ENCODE data around the gene APOBEC3G. TPM values are rescaled to one million over a fixed set of nuclear protein-coding genes. Genes with fewer than 3 reads are reported as not detected.
"Not testable (repeated sequence)": the region's sequence is repeated elsewhere in the genome, so short reads cannot be mapped to it uniquely, and the experiment has no call there.

APOBEC3G gene
- polyA plus RNA-seq (2012; ENCODE audit: missing spikeins): 90.5 TPM

GRCh38 chr22:39077026-39077840, at the start of gene APOBEC3G:
Gene APOBEC3G (plus strand): TSS chr22:39077275. CDS start chr22:39077362, 87 bp downstream.
- TF ChIP-seq POLR2A (IDR thresholded peaks at IDR 0.05; ENCODE audit: low read depth, low read length): peak; percentile 47; the same call in 1 of the 2 replicates
- FAIRE-seq; DNase-seq (ENCODE audit: insufficient read length): not testable (repeated sequence)

GRCh38 chr22:39027717-39028116, 49.4 kb upstream of the APOBEC3G start:
- TF ChIP-seq POLR2A (IDR thresholded peaks at IDR 0.05; ENCODE audit: low read depth, low read length): no peak
- TF ChIP-seq POLR2AphosphoS5 (IDR thresholded peaks at IDR 0.05; ENCODE audit: low read depth, low read length): no peak
- TF ChIP-seq TAF1 (IDR thresholded peaks at IDR 0.05; ENCODE audit: borderline replicate concordance, low read depth, low read length): no peak
- FAIRE-seq (no peak), DNase-seq (ENCODE audit: insufficient read length) (no peak)

- FAIRE-seq (no peak), DNase-seq (ENCODE audit: insufficient read length) (no peak)
- TF ChIP-seq TAF1 (IDR thresholded peaks at IDR 0.05; ENCODE audit: borderline replicate concordance, low read depth, low read length) (no peak), POLR2A (IDR thresholded peaks at IDR 0.05; ENCODE audit: low read depth, low read length) (no peak), POLR2AphosphoS5 (IDR thresholded peaks at IDR 0.05; ENCODE audit: low read depth, low read length) (no peak)
Observed at GRCh38 chr22:39028281-39028680, 48.8 kb upstream of the APOBEC3G start.

- no peak for DNase-seq (ENCODE audit: insufficient read length)
- TF ChIP-seq POLR2AphosphoS5 (IDR thresholded peaks at IDR 0.05; ENCODE audit: low read depth, low read length) (no peak), TAF1 (IDR thresholded peaks at IDR 0.05; ENCODE audit: borderline replicate concordance, low read depth, low read length) (no peak), POLR2A (IDR thresholded peaks at IDR 0.05; ENCODE audit: low read depth, low read length) (no peak)
- no peak for FAIRE-seq
Observed at GRCh38 chr22:39029227-39029626, 47.8 kb upstream of the APOBEC3G start.

- FAIRE-seq: no peak
- no peak for TF ChIP-seq TAF1 (IDR thresholded peaks at IDR 0.05; ENCODE audit: borderline replicate concordance, low read depth, low read length)
- no peak for TF ChIP-seq POLR2A (IDR thresholded peaks at IDR 0.05; ENCODE audit: low read depth, low read length)
- TF ChIP-seq POLR2AphosphoS5 (IDR thresholded peaks at IDR 0.05; ENCODE audit: low read depth, low read length): no peak
- no peak for DNase-seq (ENCODE audit: insufficient read length)
Observed at GRCh38 chr22:39030705-39031104, 46.4 kb upstream of the APOBEC3G start.

- FAIRE-seq; DNase-seq (ENCODE audit: insufficient read length): not testable (repeated sequence)
Observed at GRCh38 chr22:39031434-39032295, 45.4 kb upstream of the APOBEC3G start.

GRCh38 chr22:39037071-39037470, 40.0 kb upstream of the APOBEC3G start:
- not testable (repeated sequence) for DNase-seq (ENCODE audit: insufficient read length); FAIRE-seq

GRCh38 chr22:39039306-39040126, 37.6 kb upstream of the APOBEC3G start:
- DNase-seq (ENCODE audit: insufficient read length) (no peak), FAIRE-seq (no peak)
- TF ChIP-seq TAF1 (IDR thresholded peaks at IDR 0.05; ENCODE audit: borderline replicate concordance, low read depth, low read length): no peak
- TF ChIP-seq POLR2A (IDR thresholded peaks at IDR 0.05; ENCODE audit: low read depth, low read length): no peak
- TF ChIP-seq POLR2AphosphoS5 (IDR thresholded peaks at IDR 0.05; ENCODE audit: low read depth, low read length): no peak

DNA sequence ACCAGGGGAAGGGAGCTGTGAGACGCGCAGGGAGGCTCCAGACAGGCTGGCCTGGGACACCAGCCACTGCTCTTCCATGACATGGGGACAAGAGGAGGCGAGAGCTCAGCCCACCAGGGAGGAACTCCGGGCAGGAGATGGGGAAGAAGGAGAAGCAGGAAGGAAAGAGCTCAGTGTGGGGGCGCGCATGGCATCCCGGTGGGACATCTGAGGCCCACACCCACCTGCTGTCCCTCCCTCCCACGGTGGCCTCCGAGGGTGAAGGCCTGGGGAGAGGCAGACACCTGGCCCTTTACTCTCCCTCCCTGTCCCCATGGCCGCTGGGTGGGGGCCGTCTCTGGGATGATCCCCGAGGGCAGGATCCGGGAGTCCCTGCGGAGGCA, 36.9 kb upstream of the APOBEC3G start:
- not testable (repeated sequence) for FAIRE-seq; DNase-seq (ENCODE audit: insufficient read length)

- DNase-seq (ENCODE audit: insufficient read length): not testable (repeated sequence)
- FAIRE-seq: peak; percentile 87
- TF ChIP-seq POLR2A (IDR thresholded peaks at IDR 0.05; ENCODE audit: low read depth, low read length): 0 out of 2 replicates have a peak, but pooled peaks have one; percentile 40
Observed at GRCh38 chr22:39040538-39041296, 36.4 kb upstream of the APOBEC3G start, which contains the start of gene APOBEC3F. Gene APOBEC3F (plus strand): TSS chr22:39040864. CDS start chr22:39040961, 97 bp downstream.

- DNase-seq (ENCODE audit: insufficient read length) (no peak), FAIRE-seq (no peak)
- TF ChIP-seq TAF1 (IDR thresholded peaks at IDR 0.05; ENCODE audit: borderline replicate concordance, low read depth, low read length) (no peak), POLR2A (IDR thresholded peaks at IDR 0.05; ENCODE audit: low read depth, low read length) (no peak), POLR2AphosphoS5 (IDR thresholded peaks at IDR 0.05; ENCODE audit: low read depth, low read length) (no peak)
Observed at GRCh38 chr22:39041908-39042307, 35.2 kb upstream of the APOBEC3G start.

- not testable (repeated sequence) for DNase-seq (ENCODE audit: insufficient read length)
- FAIRE-seq: peak; percentile 83
Observed at GRCh38 chr22:39043063-39043462, 34.0 kb upstream of the APOBEC3G start.

DNA sequence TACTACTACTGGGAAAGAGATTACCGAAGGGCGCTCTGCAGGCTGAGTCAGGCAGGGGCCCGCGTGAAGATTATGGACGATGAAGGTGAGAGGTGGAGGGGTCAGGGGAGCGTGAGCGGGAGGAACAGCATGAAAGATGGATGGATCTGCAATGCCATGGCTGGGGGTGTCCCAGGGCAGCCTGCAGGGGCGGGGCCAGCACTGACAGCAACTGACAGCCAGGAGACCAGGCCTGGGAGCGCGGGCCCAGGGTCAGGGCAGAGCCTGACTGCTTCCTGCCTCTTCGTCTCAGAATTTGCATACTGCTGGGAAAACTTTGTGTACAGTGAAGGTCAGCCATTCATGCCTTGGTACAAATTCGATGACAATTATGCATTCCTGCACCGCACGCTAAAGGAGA, 31.9 kb upstream of the APOBEC3G start:
- peak; percentile 9 for FAIRE-seq
- not testable (repeated sequence) for DNase-seq (ENCODE audit: insufficient read length)

DNA sequence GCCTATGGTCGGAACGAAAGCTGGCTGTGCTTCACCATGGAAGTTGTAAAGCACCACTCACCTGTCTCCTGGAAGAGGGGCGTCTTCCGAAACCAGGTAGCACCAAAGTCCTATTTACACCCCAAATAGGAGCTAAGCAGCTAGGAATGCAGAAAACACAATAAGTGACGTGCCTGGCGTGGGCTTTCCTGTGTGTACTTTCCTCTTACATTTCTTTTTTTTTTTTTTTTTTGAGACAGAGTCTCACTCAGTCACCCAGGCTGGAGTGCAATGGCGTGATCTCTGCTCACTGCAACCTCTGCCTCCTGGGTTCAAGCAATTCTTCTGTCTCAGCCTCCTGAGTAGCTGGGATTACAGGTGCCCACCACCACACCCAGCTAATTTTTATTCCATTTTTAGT, 27.6 kb upstream of the APOBEC3G start:
- not testable (repeated sequence) for FAIRE-seq

GRCh38 chr22:39051844-39052495, 25.1 kb upstream of the APOBEC3G start:
- not testable (repeated sequence) for FAIRE-seq; DNase-seq (ENCODE audit: insufficient read length)

More for the DNA sequence above, 27.6 kb upstream of the APOBEC3G start:
- DNase-seq (ENCODE audit: insufficient read length): not testable (repeated sequence)
